Skin of body (tissue), 2 donors: ENCODE data around the gene POFUT1. TPM values are rescaled to one million over a fixed set of nuclear protein-coding genes. Genes with fewer than 3 reads are reported as not detected.
A peak's percentile ranks its signal among the peaks of the same experiment; 100 is the strongest.
"Not testable (repeated sequence)": the region's sequence is repeated elsewhere in the genome, so short reads cannot be mapped to it uniquely, and the experiment has no call there.

ENCODE experiments used
- DNase-seq: peaks from one replicate; lab custom pipeline; 2025; lab: John Stamatoyannopoulos, UW
- total RNA-seq: library from RNA; depleted of rRNA; stranded (reverse); fragments of >200 nt; gene quantifications from one replicate; pipeline ENCODE4 v1.2.3, GENCODE V29; 2014

POFUT1 gene
- total RNA-seq, 1 donor from 2014 or later: 21.4 TPM

DNA sequence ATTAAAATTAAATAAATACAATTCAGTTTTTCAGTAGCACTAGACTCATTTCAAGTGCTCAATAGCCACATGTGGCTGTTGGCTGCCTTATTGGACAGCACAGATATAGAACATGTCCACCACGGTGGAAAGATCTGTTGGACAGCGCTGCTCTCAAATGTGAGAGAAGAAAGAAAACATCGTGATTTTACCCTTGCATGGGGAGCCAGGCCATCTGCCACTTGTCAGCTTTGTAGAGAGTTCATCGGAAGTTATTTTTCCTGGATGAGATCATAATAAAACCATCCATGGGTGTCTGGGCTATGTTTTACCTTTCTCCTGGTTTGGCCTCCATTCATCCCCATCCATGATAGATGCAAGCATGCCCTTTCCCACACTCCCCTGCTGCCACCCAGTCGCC is 63.9 kb downstream of the POFUT1 start:
- DNase-seq: no peak

DNA sequence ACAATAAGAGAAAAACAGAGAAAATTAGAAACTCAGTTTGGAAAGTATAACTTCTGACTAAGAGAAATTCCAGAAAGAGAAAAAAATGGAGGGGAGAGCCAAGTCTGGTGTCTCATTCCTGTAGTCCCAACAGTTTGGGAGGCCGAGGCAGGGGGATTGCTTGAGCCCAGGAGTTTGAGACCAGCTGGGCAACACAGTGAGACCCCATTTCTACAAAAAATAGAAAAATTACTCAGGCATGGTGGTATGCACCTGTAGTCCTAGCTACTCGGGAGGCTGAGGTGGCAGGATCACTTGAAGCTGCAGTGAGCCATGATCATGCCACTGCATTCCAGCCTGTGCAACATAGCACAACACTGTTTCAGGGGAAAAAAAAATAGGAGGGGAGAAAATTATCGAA is 66.7 kb downstream of the POFUT1 start:
- DNase-seq: no peak

DNA sequence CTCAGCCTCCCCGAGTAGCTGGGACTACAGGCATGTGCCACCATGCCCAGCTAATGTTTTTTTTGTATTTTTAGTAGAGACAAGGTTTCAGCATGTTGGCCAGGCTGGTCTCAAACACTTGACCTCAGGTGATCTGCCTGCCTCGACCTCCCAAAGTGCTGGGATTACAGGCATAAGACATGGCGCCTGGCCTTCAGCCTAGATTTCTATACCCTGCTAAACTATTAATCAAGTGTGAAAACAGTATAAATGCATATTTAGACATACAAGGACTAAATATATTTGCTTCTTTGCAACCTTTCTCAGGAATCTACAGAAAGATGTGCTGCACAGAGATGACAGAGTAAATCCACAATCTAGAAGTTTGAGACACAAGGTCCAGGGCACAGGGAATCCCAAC is 67.5 kb downstream of the POFUT1 start:
- DNase-seq: not testable (repeated sequence)

DNA sequence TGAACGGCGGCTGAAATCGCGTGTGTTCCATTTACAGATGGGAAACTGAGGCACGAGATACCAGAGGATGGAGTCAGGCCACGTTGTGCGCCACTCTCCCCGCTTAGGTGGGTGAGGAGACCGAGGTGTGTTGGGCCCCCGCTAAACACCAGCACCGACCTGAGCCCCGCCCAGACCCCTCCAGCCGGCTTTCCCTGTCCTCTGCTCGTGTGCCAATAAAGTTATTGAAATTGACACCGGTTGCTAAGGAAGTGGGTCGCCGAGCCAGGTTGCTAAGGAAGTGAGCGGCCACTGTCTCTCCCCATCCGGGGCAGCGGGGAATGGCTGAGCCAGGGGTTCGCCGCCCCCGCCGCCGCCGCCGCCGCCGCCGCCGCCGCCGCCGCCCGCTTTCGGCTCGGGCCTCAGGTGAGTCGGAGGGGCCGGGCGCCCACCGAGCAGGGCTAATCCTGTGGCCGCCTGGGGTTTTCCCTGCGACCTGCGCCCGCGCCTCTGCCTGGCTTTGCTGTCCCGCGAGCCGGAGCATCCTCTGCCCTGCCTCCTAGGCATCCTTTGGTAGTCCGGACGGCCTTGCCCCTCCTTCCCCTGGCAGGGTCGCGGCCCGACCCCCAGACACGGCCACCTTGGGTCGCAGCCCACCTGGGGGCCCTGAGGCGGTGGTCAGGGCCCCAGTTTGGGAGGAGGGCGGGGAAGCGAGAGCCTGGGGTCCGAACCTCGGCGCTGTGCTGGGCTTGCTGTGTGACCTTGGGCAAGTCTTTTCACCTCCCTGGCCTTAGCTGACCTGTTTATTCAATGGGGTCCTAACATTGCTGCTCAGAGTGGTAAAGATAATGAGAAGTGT is 69.9 kb downstream of the POFUT1 start, which contains the start of gene KIF3B:
TSS of gene KIF3B (plus strand) at position 291 of the 838 bp plus-strand sequence. CDS start 32,127 bp downstream, outside the sequence.
- DNase-seq: peak; percentile 85

DNA sequence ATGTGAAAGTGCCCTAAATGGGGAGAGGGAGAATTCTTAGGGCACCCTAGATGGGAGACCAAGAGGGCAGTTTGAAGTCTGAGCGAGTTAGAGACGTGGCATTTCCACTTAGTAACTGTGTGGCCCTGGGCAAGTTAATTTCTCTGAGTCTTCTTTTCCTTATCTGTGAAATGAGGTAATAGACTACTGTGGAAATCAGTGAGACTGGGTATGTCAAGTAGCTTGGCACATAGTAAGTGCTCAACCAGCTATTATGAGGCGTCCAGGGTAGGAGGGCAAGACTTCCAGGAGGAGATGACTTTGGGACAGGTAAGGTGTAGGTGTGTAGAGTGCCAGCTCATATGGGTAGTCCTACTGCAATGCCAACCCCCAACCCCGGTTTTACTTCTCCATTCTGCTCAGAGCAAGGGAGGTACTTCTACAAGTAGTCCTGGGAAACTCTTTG is 70.5 kb downstream of the POFUT1 start:
- no peak for DNase-seq

DNA sequence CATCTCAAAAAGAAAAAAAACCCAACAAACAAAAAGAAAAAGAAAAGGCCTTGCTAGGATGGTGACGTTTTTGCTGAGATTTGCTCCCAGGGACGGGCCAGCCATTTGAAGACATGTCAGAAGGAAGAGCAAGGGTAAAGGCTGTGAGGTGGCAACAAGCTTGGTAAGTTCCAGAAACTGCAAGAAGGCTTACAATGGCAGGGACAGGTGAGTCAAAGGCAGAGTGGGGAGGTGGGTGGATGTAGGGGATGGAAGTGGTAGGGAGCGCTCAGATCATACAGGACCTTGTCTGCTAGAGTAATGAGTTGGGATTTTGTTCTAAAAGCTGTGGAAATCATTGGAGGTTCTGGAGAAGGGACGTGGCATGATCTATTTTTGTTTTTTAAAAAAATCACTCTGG is 74.0 kb downstream of the POFUT1 start:
- no peak for DNase-seq

DNA sequence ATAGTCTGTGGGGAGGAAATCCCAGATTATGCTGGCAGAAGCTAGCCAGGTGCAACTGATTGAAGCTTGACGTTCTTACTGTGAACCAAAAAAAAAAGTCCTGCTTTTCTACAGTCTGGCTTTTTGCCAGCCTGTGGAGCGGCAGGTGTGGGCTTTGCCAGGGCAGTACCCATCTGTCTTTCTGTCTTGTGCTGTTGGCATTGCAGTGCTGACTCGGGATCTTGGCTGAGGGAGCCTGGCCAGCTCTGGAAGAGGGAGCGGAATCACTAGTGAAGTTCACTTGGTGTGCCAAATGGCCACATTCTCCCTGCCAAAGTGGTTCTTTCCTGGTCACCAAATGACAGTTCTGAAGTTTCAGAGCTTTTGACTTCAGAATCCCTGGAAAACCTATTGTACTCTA is 74.8 kb downstream of the POFUT1 start:
- no peak for DNase-seq

DNA sequence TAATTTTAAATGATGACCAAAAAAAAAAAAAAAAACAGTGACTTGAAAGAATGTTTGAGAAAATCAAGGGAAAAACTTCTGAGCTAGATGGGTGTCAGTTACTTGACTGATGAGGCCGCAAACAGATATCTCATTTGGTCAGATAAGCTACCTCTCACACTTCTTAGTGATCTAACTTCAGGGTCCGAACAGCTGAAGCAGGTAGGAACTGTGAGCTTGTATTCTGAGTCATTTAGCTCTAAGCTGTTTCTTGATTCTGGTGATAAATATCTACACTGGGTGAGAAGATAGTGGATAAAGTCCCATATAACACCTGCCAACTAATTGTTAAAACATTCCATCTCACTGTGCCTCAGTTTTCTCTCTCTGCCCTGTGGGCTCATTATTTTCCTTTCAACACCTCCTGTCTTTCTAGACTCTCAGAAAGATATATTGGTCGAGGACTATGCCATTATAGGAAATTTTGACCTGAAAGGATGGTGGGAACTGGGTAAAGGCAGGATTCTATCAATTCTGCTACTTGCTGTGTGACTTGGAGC is 77.5 kb downstream of the POFUT1 start:
- DNase-seq: no peak

DNA sequence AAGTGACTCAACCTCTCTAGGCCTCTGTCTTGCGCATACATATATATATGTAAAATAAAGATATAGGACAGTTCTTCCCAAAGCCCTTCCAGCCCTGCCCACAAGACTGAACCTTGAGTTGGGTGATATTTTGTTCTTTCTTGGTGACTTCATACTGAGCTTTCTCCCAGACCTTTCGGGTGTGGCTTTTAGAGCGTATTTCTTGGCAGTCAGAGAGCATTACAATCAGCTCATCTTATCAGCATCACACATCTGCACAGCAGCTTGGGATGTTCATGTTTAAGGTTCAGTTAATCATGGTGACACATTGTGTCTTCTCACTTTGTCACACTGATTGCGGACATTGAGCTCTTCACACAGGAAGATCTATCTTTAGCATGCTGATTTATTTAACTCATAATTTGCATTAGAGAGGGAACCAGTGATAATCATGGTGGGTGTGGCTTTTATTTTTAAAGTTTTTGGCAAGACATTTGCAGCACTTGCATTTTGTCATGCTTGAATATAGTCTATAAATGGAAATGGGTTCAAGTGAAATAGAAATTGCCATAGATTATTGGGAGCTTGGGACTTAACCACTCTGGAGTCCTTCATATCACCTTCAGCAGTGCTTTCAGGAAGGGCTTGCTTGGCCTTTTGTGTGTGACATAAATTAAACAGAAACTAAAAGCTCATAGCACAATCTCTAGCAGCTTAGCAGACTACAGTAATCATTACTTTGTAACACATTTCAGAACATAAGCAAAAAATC is 78.1 kb downstream of the POFUT1 start:
- DNase-seq: peak; percentile 68

DNA sequence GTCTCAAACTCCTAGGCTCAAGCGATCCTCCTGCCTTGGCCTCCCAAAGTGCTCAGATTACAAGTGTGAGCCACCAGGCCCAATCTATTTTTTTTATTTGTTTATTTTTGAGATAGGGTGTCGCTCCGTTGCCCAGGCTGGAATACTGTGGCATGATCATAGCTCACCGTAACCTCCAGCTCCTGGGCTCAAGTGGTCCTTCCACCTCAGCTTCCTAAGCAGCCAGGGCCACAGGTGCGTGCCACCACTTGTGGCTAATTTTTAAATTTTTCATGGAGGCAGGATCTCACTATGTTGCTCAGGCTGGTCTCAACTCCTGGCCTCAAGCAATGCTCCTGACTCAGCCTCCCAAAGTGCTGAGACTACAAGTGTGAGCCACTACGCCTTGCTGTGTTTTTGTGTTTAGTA is 79.6 kb downstream of the POFUT1 start:
- DNase-seq: no peak

Other genes starting within 250 kb of the POFUT1 start
- gene XKR7, start 239.7 kb upstream of the POFUT1 start, total RNA-seq: not detected
- 3.0 TPM for gene CCM2L, start 197.4 kb upstream of the POFUT1 start, total RNA-seq
- gene HCK, start 155.6 kb upstream of the POFUT1 start, total RNA-seq: 11.5 TPM
- 23.8 TPM for gene TM9SF4, start 98.2 kb upstream of the POFUT1 start, total RNA-seq
- gene PLAGL2, start 137 bp upstream of the POFUT1 start, total RNA-seq: 6.4 TPM
- gene KIF3B, start 69.8 kb downstream of the POFUT1 start, total RNA-seq: 15.1 TPM
- gene ASXL1, start 150.5 kb downstream of the POFUT1 start, total RNA-seq: 54.3 TPM